Activated gamma-delta T cell treated with anti-CD3 and anti-CD28 coated beads, Interleukin-2, amount 50 U/mL, for 16 hours (primary cell): Measurements from ENCODE around the gene MESP1.

Source experiments
- DNase-seq: peaks from one replicate; pipeline ENCODE4 v3.0.0-alpha.2; 2020; ENCODE audit warnings: low read depth

The MESP1 gene

DNA sequence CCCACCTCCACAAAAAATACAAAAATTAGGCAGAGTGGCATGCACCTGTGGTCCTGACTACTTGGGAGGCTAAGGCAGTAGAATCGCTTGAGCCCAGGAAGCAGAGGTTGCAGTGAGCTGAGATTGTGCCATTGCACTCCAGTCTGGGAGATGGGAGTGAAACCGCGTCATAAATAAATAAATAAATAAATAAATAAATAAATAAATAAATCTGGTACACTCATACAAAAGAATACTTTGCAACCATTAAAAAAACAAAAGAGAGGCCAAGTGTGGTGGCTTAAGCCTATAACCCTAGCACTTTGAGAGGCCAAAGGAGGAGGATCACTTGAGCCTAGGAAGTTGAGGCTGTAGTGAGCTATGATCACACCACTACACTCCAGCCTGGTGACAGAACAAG lies 28.0 kb downstream of the MESP1 start:
- no peak for DNase-seq

DNA sequence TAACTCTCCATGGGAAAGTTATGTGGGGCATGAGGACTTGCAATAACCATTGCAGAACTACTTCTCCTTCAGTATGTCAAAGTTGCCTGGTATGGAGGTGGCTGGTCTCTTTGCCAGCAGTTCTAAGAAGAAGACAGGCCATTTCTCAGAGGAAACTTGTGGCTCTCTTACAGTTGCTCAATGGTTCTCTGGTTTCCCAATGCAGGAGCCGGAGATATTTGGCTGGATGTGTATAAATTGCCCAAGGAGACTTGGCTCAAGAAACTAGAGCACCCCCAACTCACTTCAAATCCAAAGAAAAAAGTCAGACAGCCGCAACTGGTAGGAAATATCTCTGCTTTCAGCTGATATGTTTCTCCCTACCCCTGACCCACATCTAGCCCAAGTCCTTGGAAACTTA lies 36.3 kb downstream of the MESP1 start:
- DNase-seq, result no peak

DNA sequence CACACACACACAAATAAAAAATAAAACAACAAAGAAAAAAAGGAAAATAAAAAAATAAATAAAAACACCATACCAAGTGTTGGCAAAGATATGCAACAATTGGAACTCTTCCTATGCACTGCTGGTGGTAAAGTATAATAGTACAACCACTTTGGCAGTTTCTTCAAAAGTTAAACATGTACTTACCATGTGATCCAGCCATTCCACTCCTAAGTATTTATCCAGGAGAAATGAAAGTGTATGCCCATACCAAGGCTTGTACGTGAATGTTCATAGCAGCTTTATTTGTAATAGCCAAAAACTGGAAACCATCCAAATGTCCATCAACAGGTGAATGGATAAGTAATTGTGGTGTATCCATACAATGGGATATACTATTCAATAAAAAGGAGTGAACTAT lies 43.5 kb downstream of the MESP1 start:
- no peak for DNase-seq

DNA sequence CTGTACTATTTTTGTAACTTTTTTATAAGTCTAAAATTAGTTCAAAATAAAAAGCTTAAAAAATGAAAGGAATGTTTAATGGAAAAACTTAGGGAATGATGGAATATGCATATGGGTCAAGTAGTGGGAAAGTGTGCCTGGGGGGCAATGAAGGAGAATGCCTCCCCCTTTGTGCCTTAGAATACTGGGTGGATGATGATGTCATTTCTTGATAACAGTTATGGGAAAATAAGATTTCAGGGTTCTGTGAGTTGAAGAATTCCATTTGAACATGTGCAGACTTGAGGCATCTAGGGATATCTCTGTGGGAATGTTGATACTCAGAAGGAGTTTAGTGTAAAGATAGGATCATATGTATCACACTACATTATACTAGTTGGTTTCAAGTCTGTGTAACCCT lies 46.6 kb downstream of the MESP1 start:
- no peak for DNase-seq
